Measurements from ENCODE around the gene MDP1. TPM values are rescaled to one million over a fixed set of nuclear protein-coding genes. Genes with fewer than 3 reads are reported as not detected.

The MDP1 gene
- total RNA-seq, 1 experiment from 2014 or later = 8.9 TPM

DNA sequence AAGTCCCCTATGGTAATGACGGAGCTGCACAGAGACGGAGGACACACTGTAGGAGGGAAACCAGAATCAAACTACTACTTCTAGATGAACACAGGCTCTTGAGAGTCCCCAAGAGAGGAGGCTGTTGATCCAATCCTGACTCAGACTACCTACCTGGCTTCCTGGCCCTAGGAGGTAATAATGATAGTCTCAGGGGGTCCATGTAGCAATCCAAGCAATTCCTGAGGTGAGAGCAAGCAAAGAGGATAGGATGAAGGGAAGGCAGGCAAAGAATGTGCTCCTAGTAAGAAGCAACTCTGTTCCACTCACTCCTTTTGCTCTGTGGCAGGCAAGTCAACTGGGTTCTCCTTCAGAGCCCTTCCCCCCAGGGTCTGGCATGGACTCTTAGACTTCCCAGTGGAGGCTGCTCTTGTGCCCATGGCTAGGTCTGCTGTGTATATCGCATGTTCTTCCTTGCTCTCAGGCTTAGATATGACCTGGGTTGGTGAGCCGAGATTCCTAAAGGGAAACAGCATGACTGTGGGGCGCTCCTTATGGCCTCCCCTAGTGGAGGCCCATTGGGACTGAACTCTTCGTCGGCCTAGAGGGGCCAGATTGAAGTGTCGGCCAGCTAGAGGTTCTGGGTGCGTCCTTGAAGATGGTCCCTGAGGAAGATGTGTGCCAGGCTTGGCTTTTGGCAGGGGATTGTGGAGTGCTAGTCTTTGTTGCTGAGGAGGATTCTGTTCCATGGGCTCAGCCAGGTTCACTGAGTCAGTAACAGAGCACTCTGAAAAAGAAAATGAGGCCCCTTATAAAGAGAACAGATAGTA, 24.4 kb upstream of the MDP1 start:
- ChIA-PET CTCF (no interaction called here), POLR2A (interaction anchor here (0.5 kb wide), 1 partner anchor 26 kb away, joined by 9 read pairs; no protein-coding TSS in a partner anchor)
- Histone ChIP-seq H3K36me3 (ENCODE audit: control insufficient read depth, insufficient read depth, low read length) (peaks cover 6% of the 10 kb centered on the region; the same call in 1 of the 2 replicates), H3K9me3 (ENCODE audit: control insufficient read depth, insufficient read depth, low read depth, low read length) (no peaks in the 10 kb centered on the region), H3K4me1 (ENCODE audit: control insufficient read depth, insufficient read depth, low read length) (peaks cover 12% of the 10 kb centered on the region), H3K4me3 (ENCODE audit: low read depth in 2 of 2, low read length in 2 of 2) (no peak overlapping the region), H3K27ac (ENCODE audit: low read length) (no peak overlapping the region), H3K27me3 (ENCODE audit: control insufficient read depth, insufficient read depth, low read length) (no peaks in the 10 kb centered on the region)
- TF ChIP-seq SIN3A (IDR thresholded peaks at IDR 0.05; ENCODE audit: borderline replicate concordance, insufficient read depth, low read depth, low read length) = no peak
- TF ChIP-seq TCF7L2 (IDR thresholded peaks at IDR 0.05; ENCODE audit: low read depth, low read length) = no peak
- TF ChIP-seq, protein P1, sequence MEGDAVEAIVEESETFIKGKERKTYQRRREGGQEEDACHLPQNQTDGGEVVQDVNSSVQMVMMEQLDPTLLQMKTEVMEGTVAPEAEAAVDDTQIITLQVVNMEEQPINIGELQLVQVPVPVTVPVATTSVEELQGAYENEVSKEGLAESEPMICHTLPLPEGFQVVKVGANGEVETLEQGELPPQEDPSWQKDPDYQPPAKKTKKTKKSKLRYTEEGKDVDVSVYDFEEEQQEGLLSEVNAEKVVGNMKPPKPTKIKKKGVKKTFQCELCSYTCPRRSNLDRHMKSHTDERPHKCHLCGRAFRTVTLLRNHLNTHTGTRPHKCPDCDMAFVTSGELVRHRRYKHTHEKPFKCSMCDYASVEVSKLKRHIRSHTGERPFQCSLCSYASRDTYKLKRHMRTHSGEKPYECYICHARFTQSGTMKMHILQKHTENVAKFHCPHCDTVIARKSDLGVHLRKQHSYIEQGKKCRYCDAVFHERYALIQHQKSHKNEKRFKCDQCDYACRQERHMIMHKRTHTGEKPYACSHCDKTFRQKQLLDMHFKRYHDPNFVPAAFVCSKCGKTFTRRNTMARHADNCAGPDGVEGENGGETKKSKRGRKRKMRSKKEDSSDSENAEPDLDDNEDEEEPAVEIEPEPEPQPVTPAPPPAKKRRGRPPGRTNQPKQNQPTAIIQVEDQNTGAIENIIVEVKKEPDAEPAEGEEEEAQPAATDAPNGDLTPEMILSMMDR (IDR thresholded peaks at IDR 0.05) = no peak
- no peak for TF ChIP-seq POLR2AphosphoS5 (IDR thresholded peaks at IDR 0.05; ENCODE audit: low read depth, low read length)
- TF ChIP-seq, protein P2, sequence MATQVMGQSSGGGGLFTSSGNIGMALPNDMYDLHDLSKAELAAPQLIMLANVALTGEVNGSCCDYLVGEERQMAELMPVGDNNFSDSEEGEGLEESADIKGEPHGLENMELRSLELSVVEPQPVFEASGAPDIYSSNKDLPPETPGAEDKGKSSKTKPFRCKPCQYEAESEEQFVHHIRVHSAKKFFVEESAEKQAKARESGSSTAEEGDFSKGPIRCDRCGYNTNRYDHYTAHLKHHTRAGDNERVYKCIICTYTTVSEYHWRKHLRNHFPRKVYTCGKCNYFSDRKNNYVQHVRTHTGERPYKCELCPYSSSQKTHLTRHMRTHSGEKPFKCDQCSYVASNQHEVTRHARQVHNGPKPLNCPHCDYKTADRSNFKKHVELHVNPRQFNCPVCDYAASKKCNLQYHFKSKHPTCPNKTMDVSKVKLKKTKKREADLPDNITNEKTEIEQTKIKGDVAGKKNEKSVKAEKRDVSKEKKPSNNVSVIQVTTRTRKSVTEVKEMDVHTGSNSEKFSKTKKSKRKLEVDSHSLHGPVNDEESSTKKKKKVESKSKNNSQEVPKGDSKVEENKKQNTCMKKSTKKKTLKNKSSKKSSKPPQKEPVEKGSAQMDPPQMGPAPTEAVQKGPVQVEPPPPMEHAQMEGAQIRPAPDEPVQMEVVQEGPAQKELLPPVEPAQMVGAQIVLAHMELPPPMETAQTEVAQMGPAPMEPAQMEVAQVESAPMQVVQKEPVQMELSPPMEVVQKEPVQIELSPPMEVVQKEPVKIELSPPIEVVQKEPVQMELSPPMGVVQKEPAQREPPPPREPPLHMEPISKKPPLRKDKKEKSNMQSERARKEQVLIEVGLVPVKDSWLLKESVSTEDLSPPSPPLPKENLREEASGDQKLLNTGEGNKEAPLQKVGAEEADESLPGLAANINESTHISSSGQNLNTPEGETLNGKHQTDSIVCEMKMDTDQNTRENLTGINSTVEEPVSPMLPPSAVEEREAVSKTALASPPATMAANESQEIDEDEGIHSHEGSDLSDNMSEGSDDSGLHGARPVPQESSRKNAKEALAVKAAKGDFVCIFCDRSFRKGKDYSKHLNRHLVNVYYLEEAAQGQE (IDR thresholded peaks at IDR 0.05; ENCODE audit: insufficient read depth in 1 of 2, low read depth in 2 of 2, low read length in 1 of 2) = no peak
- DNase-seq (ENCODE audit: low read depth, low spot score) (no peak), ATAC-seq (no peak)
- in situ Hi-C loops (cut with HindIII; ENCODE audit: low pct_unique_long_range_greater_than_20kb, low sequenced_read_pairs) = no loop called here
- BruUV-seq (replicated peaks) = no TSS peak
- intact Hi-C loops (cut with micrococcal nuclease; ENCODE audit: unreplicated experiment) = no loop called here

DNA sequence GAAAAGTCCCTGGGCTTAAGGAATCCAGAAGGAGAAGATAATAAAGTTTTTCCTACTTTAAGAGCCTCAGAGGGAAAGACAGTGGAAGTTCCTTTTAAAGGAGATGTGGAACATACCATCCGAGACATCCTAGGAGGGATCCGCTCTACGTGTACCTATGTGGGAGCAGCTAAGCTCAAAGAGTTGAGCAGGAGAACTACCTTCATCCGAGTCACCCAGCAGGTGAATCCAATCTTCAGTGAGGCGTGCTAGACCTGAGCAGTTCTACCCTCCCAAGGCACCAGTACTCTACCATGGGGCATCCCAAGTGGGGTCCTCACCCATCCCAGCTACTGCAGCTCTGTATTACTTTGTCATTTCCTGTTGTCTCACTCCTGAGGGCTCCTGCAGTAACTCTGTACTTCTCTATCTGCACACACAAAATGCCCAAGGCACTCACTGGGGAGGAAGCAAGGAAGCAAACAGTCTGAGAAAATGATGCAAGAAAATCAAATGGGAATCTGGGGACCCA, 22.7 kb upstream of the MDP1 start:
- POLR2A ChIA-PET = no interaction called here
- in situ Hi-C loops (cut with HindIII; ENCODE audit: low pct_unique_long_range_greater_than_20kb, low sequenced_read_pairs) = no loop called here
- Histone ChIP-seq H3K9me3 (ENCODE audit: control insufficient read depth, insufficient read depth, low read depth, low read length) (no peaks in the 10 kb centered on the region), H3K27ac (ENCODE audit: low read length) (no peak overlapping the region), H3K36me3 (ENCODE audit: control insufficient read depth, insufficient read depth, low read length) (peaks cover 8% of the 10 kb centered on the region), H3K4me1 (ENCODE audit: control insufficient read depth, insufficient read depth, low read length) (peaks cover 24% of the 10 kb centered on the region), H3K27me3 (ENCODE audit: control insufficient read depth, insufficient read depth, low read length) (no peaks in the 10 kb centered on the region), H3K4me3 (ENCODE audit: low read depth in 2 of 2, low read length in 2 of 2) (no peak overlapping the region)
- DNase-seq (ENCODE audit: low read depth, low spot score) (no peak), ATAC-seq (no peak)
- CTCF ChIA-PET = no interaction called here
- TF ChIP-seq TCF7L2 (IDR thresholded peaks at IDR 0.05; ENCODE audit: low read depth, low read length) (no peak), POLR2AphosphoS5 (IDR thresholded peaks at IDR 0.05; ENCODE audit: low read depth, low read length) (no peak), SIN3A (IDR thresholded peaks at IDR 0.05; ENCODE audit: borderline replicate concordance, insufficient read depth, low read depth, low read length) (no peak)
- TF ChIP-seq, protein P2 (IDR thresholded peaks at IDR 0.05; ENCODE audit: insufficient read depth in 1 of 2, low read depth in 2 of 2, low read length in 1 of 2) = no peak
- TF ChIP-seq, protein P1 (IDR thresholded peaks at IDR 0.05) = no peak
- no TSS peak for BruUV-seq (replicated peaks)
- intact Hi-C loops (cut with micrococcal nuclease; ENCODE audit: unreplicated experiment) = no loop called here

Data from Panc1 (cell line).